ENCODE measurements around the gene PSMB8.

PSMB8 gene

GRCh38 chr6:32830936-32831335, 12.9 kb downstream of the PSMB8 start:
- no peak overlapping the region for H3K27ac ChIP-seq (replicated peaks)
- TF ChIP-seq GABPA (IDR thresholded peaks at IDR 0.05; ENCODE audit: low read depth) (no peak), POLR2AphosphoS5 (IDR thresholded peaks at IDR 0.05; ENCODE audit: low read depth) (no peak)
- TF ChIP-seq, protein P1, sequence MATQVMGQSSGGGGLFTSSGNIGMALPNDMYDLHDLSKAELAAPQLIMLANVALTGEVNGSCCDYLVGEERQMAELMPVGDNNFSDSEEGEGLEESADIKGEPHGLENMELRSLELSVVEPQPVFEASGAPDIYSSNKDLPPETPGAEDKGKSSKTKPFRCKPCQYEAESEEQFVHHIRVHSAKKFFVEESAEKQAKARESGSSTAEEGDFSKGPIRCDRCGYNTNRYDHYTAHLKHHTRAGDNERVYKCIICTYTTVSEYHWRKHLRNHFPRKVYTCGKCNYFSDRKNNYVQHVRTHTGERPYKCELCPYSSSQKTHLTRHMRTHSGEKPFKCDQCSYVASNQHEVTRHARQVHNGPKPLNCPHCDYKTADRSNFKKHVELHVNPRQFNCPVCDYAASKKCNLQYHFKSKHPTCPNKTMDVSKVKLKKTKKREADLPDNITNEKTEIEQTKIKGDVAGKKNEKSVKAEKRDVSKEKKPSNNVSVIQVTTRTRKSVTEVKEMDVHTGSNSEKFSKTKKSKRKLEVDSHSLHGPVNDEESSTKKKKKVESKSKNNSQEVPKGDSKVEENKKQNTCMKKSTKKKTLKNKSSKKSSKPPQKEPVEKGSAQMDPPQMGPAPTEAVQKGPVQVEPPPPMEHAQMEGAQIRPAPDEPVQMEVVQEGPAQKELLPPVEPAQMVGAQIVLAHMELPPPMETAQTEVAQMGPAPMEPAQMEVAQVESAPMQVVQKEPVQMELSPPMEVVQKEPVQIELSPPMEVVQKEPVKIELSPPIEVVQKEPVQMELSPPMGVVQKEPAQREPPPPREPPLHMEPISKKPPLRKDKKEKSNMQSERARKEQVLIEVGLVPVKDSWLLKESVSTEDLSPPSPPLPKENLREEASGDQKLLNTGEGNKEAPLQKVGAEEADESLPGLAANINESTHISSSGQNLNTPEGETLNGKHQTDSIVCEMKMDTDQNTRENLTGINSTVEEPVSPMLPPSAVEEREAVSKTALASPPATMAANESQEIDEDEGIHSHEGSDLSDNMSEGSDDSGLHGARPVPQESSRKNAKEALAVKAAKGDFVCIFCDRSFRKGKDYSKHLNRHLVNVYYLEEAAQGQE (IDR thresholded peaks at IDR 0.05; ENCODE audit: insufficient replicate concordance, low read depth): no peak
- TF ChIP-seq, protein P2, sequence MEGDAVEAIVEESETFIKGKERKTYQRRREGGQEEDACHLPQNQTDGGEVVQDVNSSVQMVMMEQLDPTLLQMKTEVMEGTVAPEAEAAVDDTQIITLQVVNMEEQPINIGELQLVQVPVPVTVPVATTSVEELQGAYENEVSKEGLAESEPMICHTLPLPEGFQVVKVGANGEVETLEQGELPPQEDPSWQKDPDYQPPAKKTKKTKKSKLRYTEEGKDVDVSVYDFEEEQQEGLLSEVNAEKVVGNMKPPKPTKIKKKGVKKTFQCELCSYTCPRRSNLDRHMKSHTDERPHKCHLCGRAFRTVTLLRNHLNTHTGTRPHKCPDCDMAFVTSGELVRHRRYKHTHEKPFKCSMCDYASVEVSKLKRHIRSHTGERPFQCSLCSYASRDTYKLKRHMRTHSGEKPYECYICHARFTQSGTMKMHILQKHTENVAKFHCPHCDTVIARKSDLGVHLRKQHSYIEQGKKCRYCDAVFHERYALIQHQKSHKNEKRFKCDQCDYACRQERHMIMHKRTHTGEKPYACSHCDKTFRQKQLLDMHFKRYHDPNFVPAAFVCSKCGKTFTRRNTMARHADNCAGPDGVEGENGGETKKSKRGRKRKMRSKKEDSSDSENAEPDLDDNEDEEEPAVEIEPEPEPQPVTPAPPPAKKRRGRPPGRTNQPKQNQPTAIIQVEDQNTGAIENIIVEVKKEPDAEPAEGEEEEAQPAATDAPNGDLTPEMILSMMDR (IDR thresholded peaks at IDR 0.05; ENCODE audit: insufficient read depth, low read length): no peak
- no peak for DNase-seq (ENCODE audit: low read depth in 1 of 2, low spot score in 1 of 2)
- no peak overlapping the region for H3K4me3 ChIP-seq (replicated peaks; ENCODE audit: insufficient read depth, low read length)
- H3K27me3 ChIP-seq (ENCODE audit: insufficient read depth, poor library complexity, severe bottlenecking): no peaks in the 10 kb centered on the region

- no peak overlapping the region for H3K27ac ChIP-seq (replicated peaks)
- TF ChIP-seq GABPA (IDR thresholded peaks at IDR 0.05; ENCODE audit: low read depth) (no peak), SPI1 (IDR thresholded peaks at IDR 0.05; ENCODE audit: borderline replicate concordance, low read depth) (no peak), POLR2AphosphoS5 (IDR thresholded peaks at IDR 0.05; ENCODE audit: low read depth) (no peak)
- TF ChIP-seq, protein P2 (IDR thresholded peaks at IDR 0.05; ENCODE audit: insufficient read depth, low read length): no peak
- TF ChIP-seq, protein P1 (IDR thresholded peaks at IDR 0.05; ENCODE audit: insufficient replicate concordance, low read depth): no peak
Observed at GRCh38 chr6:32830017-32830416, 13.8 kb downstream of the PSMB8 start.

DNA sequence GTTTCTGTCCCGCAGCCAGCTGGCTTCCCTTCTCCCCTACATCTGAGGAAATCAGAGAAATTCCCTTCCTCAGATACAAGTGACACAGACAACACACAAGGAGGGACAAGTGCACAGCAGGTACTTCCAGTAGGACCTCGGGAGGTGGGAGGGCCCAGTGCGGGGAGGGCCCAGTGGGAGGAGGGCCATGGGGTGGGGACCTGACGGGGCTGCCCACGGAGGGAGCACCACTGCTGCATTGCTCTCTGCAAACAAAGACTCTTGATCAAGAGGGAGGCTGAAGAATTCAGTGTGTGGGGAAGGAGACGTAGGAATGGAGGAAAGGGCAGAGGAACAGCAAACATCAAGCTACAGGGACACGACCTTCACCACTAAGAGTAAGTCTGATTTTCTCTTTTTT, 14.4 kb downstream of the PSMB8 start:
- Histone ChIP-seq H3K27me3 (ENCODE audit: insufficient read depth, poor library complexity, severe bottlenecking) (no peaks in the 10 kb centered on the region), H3K27ac (replicated peaks) (no peak overlapping the region), H3K4me3 (replicated peaks; ENCODE audit: insufficient read depth, low read length) (no peak overlapping the region)
- TF ChIP-seq POLR2AphosphoS5 (IDR thresholded peaks at IDR 0.05; ENCODE audit: low read depth) (no peak), SPI1 (IDR thresholded peaks at IDR 0.05; ENCODE audit: borderline replicate concordance, low read depth) (no peak), GABPA (IDR thresholded peaks at IDR 0.05; ENCODE audit: low read depth) (no peak)
- TF ChIP-seq, protein P2 (IDR thresholded peaks at IDR 0.05; ENCODE audit: insufficient read depth, low read length): no peak
- TF ChIP-seq, protein P1 (IDR thresholded peaks at IDR 0.05; ENCODE audit: insufficient replicate concordance, low read depth): no peak
- DNase-seq (ENCODE audit: low read depth in 1 of 2, low spot score in 1 of 2): no peak

More at GRCh38 chr6:32830017-32830416, 13.8 kb downstream of the PSMB8 start:
- Histone ChIP-seq H3K4me3 (replicated peaks; ENCODE audit: insufficient read depth, low read length) (no peak overlapping the region), H3K27me3 (ENCODE audit: insufficient read depth, poor library complexity, severe bottlenecking) (no peaks in the 10 kb centered on the region)
- DNase-seq (ENCODE audit: low read depth in 1 of 2, low spot score in 1 of 2): no peak

All from HL-60 (cell line).